Fibroblast of villous mesenchyme (primary cell): ENCODE results near the gene TNIP3. TPM values are rescaled to one million over a fixed set of nuclear protein-coding genes. Genes with fewer than 3 reads are reported as not detected.
"Not testable (repeated sequence)": the region's sequence is repeated elsewhere in the genome, so short reads cannot be mapped to it uniquely, and the experiment has no call there.

Source experiments
- DNase-seq: peaks from one replicate; pipeline ENCODE4 v3.0.0-alpha.2; 2010; ENCODE audit warnings: low read depth
- H3K4me3 ChIP-seq: 2 replicates; pipeline ENCODE4 v1.5.1; 2011; ENCODE audit warnings: low read depth, mild to moderate bottlenecking, low read length
- total RNA-seq: library from RNA; depleted of rRNA; stranded (reverse); fragments of >200 nt; gene quantifications from 2 replicates; pipeline ENCODE4 v1.2.3, GENCODE V29; 2012
- TF ChIP-seq, protein P1 (sequence below): IDR thresholded peaks from 2 replicates; pipeline ENCODE4 v1.5.1; 2012; ENCODE audit warnings: low read depth, mild to moderate bottlenecking, low read length; ENCODE audit not compliant: insufficient read depth

The TNIP3 gene, protein sequence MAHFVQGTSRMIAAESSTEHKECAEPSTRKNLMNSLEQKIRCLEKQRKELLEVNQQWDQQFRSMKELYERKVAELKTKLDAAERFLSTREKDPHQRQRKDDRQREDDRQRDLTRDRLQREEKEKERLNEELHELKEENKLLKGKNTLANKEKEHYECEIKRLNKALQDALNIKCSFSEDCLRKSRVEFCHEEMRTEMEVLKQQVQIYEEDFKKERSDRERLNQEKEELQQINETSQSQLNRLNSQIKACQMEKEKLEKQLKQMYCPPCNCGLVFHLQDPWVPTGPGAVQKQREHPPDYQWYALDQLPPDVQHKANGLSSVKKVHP
- total RNA-seq, result 0.32 and 0.43 TPM in 2 replicates

- TF ChIP-seq, protein P1, sequence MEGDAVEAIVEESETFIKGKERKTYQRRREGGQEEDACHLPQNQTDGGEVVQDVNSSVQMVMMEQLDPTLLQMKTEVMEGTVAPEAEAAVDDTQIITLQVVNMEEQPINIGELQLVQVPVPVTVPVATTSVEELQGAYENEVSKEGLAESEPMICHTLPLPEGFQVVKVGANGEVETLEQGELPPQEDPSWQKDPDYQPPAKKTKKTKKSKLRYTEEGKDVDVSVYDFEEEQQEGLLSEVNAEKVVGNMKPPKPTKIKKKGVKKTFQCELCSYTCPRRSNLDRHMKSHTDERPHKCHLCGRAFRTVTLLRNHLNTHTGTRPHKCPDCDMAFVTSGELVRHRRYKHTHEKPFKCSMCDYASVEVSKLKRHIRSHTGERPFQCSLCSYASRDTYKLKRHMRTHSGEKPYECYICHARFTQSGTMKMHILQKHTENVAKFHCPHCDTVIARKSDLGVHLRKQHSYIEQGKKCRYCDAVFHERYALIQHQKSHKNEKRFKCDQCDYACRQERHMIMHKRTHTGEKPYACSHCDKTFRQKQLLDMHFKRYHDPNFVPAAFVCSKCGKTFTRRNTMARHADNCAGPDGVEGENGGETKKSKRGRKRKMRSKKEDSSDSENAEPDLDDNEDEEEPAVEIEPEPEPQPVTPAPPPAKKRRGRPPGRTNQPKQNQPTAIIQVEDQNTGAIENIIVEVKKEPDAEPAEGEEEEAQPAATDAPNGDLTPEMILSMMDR, result no peak
- no peak within 1 kb of the TSS for H3K4me3 ChIP-seq
- no peak for DNase-seq
Measured at GRCh38 chr4:121164291-121164690, at the start of gene TNIP3. Gene TNIP3 (minus strand): TSS chr4:121164321. CDS start chr4:121164125, 196 bp downstream.

DNA sequence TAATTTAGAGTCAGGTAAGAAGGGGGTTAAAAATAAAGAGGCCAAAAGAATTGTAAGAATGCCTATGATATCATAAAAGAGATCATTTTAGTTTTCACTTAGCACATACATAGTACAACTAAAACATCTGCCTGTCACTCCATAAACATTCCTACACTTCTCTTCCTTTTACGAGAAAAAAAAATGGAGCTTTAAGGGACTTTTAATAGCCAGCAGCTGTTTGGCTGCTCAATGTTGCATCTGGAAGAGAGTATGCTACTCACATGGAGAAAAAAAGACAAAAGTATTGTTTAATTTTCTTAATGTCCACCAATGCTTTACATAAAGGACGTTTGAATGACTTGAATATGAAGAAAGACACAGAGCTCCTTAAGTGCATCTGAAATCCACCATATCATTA lies 48.7 kb upstream of the TNIP3 start:
- no peak overlapping the region for H3K4me3 ChIP-seq
- TF ChIP-seq, protein P1, result no peak
- no peak for DNase-seq

DNA sequence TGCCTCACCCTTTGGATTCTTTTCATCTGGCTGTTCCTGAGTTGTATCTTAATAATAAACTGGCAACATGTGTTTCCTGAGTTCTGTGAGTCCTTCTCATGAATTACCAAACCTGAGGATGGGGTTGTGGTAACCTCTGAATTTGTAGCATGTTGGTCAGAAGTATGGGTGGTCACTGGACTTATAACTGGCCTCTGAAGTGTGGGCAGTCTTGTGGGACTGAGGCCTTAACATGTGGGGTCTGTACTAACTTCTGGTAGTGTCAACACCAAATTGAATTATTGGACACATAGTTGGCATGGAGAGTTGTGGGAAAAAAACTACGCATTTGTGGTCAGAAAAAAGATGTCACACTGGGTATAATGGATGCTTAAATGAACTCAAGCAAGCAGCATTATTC lies 45.0 kb upstream of the TNIP3 start:
- no peak overlapping the region for H3K4me3 ChIP-seq
- no peak for DNase-seq
- TF ChIP-seq, protein P1, result no peak

GRCh38 chr4:121208244-121209007 lies 44.3 kb upstream of the TNIP3 start:
- no peak overlapping the region for H3K4me3 ChIP-seq
- TF ChIP-seq, protein P1, result no peak
- DNase-seq, result no peak

DNA sequence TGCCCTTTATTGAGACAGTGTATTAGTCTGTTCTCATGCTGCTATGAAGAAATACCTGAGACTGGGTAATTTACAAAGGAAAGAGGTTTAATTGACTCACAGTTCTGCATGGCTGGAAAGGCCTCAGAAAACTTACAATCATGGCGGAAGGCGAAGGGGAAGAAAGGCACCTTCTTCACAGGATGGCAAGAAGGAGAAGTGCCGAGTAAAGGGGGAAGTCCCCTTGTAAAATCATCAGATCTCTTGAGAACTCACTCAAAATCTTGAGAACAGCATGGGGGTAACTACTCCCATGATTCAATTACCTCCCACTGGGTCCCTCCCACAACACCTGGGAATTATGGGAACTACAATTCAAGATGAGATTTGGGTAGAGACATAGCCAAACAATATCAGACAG lies 41.7 kb upstream of the TNIP3 start:
- DNase-seq, H3K4me3 ChIP-seq: not testable (repeated sequence)

DNA sequence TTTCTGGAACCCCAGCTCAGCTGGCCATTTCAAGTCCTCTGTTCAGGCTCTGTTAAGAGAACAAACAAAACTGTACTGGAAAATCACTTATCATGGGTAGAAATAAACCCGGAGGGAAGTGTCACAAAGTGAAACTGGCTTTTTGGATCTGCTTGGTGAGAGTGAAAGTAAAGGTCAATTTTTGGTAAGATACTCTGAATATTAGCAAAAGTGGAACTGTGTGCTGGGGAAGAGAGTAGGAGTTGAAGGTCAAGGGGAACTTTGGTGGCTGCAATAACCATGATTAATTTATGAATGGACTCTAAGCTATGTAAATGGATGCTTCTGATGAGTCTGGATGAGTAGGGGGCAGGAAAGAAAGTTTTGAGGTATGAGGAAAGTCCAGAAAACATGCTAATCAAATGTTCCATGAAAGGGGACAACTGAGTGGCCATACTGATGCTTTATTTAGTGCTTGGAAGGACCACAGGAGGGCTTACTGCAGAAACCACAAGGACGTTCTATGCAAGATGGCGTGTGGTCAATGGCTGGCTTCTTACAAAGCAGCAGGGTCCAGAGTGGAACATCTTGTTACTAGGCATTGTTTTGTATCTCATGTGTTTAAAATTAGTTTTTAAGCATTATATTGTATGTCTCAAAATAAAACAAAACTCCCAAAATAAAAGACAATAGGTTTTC lies 36.8 kb upstream of the TNIP3 start:
- no peak overlapping the region for H3K4me3 ChIP-seq
- no peak for DNase-seq
- TF ChIP-seq, protein P1, result no peak
